IMR-90 (cell line): Measurements from ENCODE around the gene ADCY9. TPM values are rescaled to one million over a fixed set of nuclear protein-coding genes. Genes with fewer than 3 reads are reported as not detected.
A peak's percentile ranks its signal among the peaks of the same experiment; 100 is the strongest.

Experiments
- ATAC-seq: fragments of 200-7000 bp; cut with Tn5 transposase; 2 replicates; pipeline ENCODE4 v1.9.1; 2020; ENCODE audit warnings: low read depth, mild to moderate bottlenecking, moderate library complexity
- BruUV-seq: library from RNA; stranded (reverse); fragments of 400-500 nt; replicated peaks from 2 replicates; lab custom pipeline; 2021; lab: Mats Ljungman, UMichigan
- CTCF ChIA-PET: fragments of 300-600 bp; formaldehyde crosslinking; extraction: SDS; loops from one replicate; lab custom pipeline; 2021; ENCODE audit warnings: antibody characterized with exemption; lab: Yijun Ruan, JAX
- POLR2A ChIA-PET: fragments of 300-600 bp; sonication (Branson Sonifier 250); formaldehyde crosslinking; loops from one replicate; lab custom pipeline; 2022; ENCODE audit warnings: antibody characterized with exemption; ENCODE audit not compliant: unreplicated experiment; lab: Charles Lee
- DNase-seq: peaks from one replicate; pipeline ENCODE4 v3.0.0; 2013
- H2AFZ ChIP-seq: replicated peaks from 2 replicates; pipeline ENCODE3; 2013; ENCODE audit warnings: low read length, mild to moderate bottlenecking; ENCODE audit not compliant: poor library complexity
- H2AK5ac ChIP-seq: 2 replicates; pipeline ENCODE4 v1.6.1; 2013; ENCODE audit warnings: low read depth, low read length, inconsistent platforms
- H2AK9ac ChIP-seq: replicated peaks from 2 replicates; pipeline ENCODE3; 2013; ENCODE audit warnings: mild to moderate bottlenecking, low read depth, low read length, moderate library complexity; ENCODE audit not compliant: poor library complexity
- H2BK120ac ChIP-seq: 2 replicates; pipeline ENCODE4 v1.6.1; 2013; ENCODE audit warnings: low read depth, low read length, inconsistent platforms
- H2BK15ac ChIP-seq: 3 replicates; pipeline ENCODE4 v1.6.1; 2013; ENCODE audit warnings: low read depth, low read length, inconsistent platforms
- H2BK20ac ChIP-seq: 2 replicates; pipeline ENCODE4 v1.6.1; 2013; ENCODE audit warnings: low read depth, mild to moderate bottlenecking, inconsistent platforms, low read length, moderate library complexity
- H2BK5ac ChIP-seq: 2 replicates; pipeline ENCODE4 v1.6.1; 2013; ENCODE audit warnings: mild to moderate bottlenecking, low read depth, low read length, inconsistent platforms; ENCODE audit not compliant: poor library complexity, severe bottlenecking
- H3K14ac ChIP-seq: replicated peaks from 2 replicates; pipeline ENCODE4 v1.6.1; 2013; ENCODE audit warnings: low read depth, low read length, inconsistent platforms
- H3K18ac ChIP-seq: 2 replicates; pipeline ENCODE4 v1.6.1; 2013; ENCODE audit warnings: low read depth, low read length, control low read depth
- H3K23ac ChIP-seq: 2 replicates; pipeline ENCODE4 v1.6.1; 2013; ENCODE audit warnings: low read depth, low read length, inconsistent platforms
- H3K27ac ChIP-seq: 2 replicates; pipeline ENCODE4 v1.5.1; 2013; ENCODE audit warnings: mild to moderate bottlenecking, control low read depth, low read length; ENCODE audit not compliant: insufficient read depth
- H3K27me3 ChIP-seq: 2 replicates; pipeline ENCODE4 v1.6.1; 2013; ENCODE audit warnings: low read length; ENCODE audit not compliant: control insufficient read depth, insufficient read depth
- H3K36me3 ChIP-seq: 2 replicates; pipeline ENCODE4 v1.6.1; 2013; ENCODE audit warnings: low read length, mixed read lengths; ENCODE audit not compliant: control insufficient read depth, insufficient read depth
- H3K4ac ChIP-seq: 2 replicates; pipeline ENCODE4 v1.6.1; 2013; ENCODE audit warnings: low read depth, low read length, inconsistent platforms
- H3K4me1 ChIP-seq: 2 replicates; pipeline ENCODE4 v1.6.1; 2013; ENCODE audit warnings: low read length, mixed read lengths; ENCODE audit not compliant: control insufficient read depth, insufficient read depth
- H3K4me2 ChIP-seq: 2 replicates; pipeline ENCODE4 v1.6.1; 2013; ENCODE audit warnings: low read depth, mild to moderate bottlenecking, control low read depth, low read length, moderate library complexity
- H3K4me3 ChIP-seq: 2 replicates; pipeline ENCODE4 v1.5.1; 2013; ENCODE audit warnings: low read depth, mild to moderate bottlenecking, control low read depth, low read length, moderate library complexity; ENCODE audit not compliant: insufficient read depth
- H3K56ac ChIP-seq: 2 replicates; pipeline ENCODE4 v1.6.1; 2013; ENCODE audit warnings: low read length, inconsistent platforms; ENCODE audit not compliant: insufficient read depth; ENCODE audit errors: extremely low read depth
- H3K79me1 ChIP-seq, 2 experiments: 2 replicates each; pipeline ENCODE4 v1.6.1; 2013; ENCODE audit warnings: low read length in 2 of 2, inconsistent platforms in 1 of 2, low read depth in 1 of 2
- H3K9ac ChIP-seq: 2 replicates; pipeline ENCODE4 v1.6.1; 2013; ENCODE audit warnings: low read depth, low read length, control low read depth
- H3K9me1 ChIP-seq: 2 replicates; pipeline ENCODE4 v1.6.1; 2013; ENCODE audit warnings: low read length, inconsistent platforms; ENCODE audit not compliant: insufficient read depth
- H3K9me3 ChIP-seq: 2 replicates; pipeline ENCODE4 v1.6.1; 2013; ENCODE audit warnings: low read length; ENCODE audit not compliant: control insufficient read depth, insufficient read depth
- H4K20me1 ChIP-seq: 2 replicates; pipeline ENCODE4 v1.6.1; 2013; ENCODE audit warnings: low read length, inconsistent platforms; ENCODE audit not compliant: insufficient read depth
- H4K5ac ChIP-seq: 2 replicates; pipeline ENCODE4 v1.6.1; 2013; ENCODE audit warnings: mild to moderate bottlenecking, low read depth, low read length, control low read depth
- H4K8ac ChIP-seq, 2 experiments: 2 replicates each; pipeline ENCODE4 v1.6.1; 2013; ENCODE audit warnings: low read depth in 2 of 2, low read length in 2 of 2, control low read depth in 1 of 2, inconsistent platforms in 1 of 2
- H4K91ac ChIP-seq: 2 replicates; pipeline ENCODE4 v1.6.1; 2013; ENCODE audit warnings: low read depth, low read length, inconsistent platforms; ENCODE audit not compliant: insufficient read depth
- BHLHE40 ChIP-seq: fragments of 150-350 bp; IDR thresholded peaks from 2 replicates; pipeline ENCODE4 v1.6.1; 2016; ENCODE audit warnings: mild to moderate bottlenecking, low read depth, low read length
- CEBPB ChIP-seq: IDR thresholded peaks from 2 replicates; pipeline ENCODE4 v1.6.1; 2012; ENCODE audit warnings: low read depth, low read length, improper control_type of control experiment
- MAZ ChIP-seq: IDR thresholded peaks from 2 replicates; pipeline ENCODE4 v1.6.1; 2012; ENCODE audit warnings: low read depth, mild to moderate bottlenecking, low read length, improper control_type of control experiment, moderate library complexity, borderline replicate concordance
- RCOR1 ChIP-seq: IDR thresholded peaks from 2 replicates; pipeline ENCODE4 v1.6.1; 2012; ENCODE audit warnings: mild to moderate bottlenecking, low read length, improper control_type of control experiment; ENCODE audit not compliant: insufficient replicate concordance
- SMC3 ChIP-seq: fragments of 150-350 bp; IDR thresholded peaks from 2 replicates; pipeline ENCODE4 v1.6.1; 2016; ENCODE audit warnings: low read depth, mild to moderate bottlenecking, antibody characterized with exemption, low read length, moderate library complexity
- WGBS, 2 experiments: methylation state at CpG; one replicate each; pipeline versions ENCODE4 v1.1.5 to v1.1.7; 2013; ENCODE audit warnings: missing lambda C conversion rate in 2 of 2; ENCODE audit not compliant: insufficient read length in 1 of 2; ENCODE audit errors: extremely low coverage in 2 of 2; 5-methylcytosine and 5-hydroxymethylcytosine counted together
- dilution Hi-C: fragments of 300-500 bp; cut with HindIII; formaldehyde crosslinking; loops from one replicate; pipeline ENCODE4 v1.14.3; 2018; ENCODE audit warnings: low sequenced_read_pairs; ENCODE audit not compliant: unreplicated experiment
- in situ Hi-C: fragments of 300-500 bp; cut with MboI; formaldehyde crosslinking; loops from 3 replicates; pipeline ENCODE4 v1.14.3; 2019; ENCODE audit warnings: low sequenced_read_pairs, inconsistent platforms, mixed read lengths
- intact Hi-C: fragments of 100-400 bp; cut with micrococcal nuclease; formaldehyde crosslinking; loops from 2 replicates; pipeline ENCODE4 v1.10.0; 2022
- polyA plus RNA-seq, 3 experiments: library from polyadenylated mRNA; depleted of rRNA; stranded (reverse); fragments of >200 nt; gene quantifications; 2 replicates each; pipeline ENCODE4 v1.2.3, GENCODE V29; 2012; ENCODE audit warnings: low replicate concordance in 1 of 3
- total RNA-seq: library from RNA; depleted of rRNA; stranded (reverse); fragments of >200 nt; gene quantifications from 2 replicates; pipeline ENCODE4 v1.2.3, GENCODE V29; 2012

The ADCY9 gene
- total and polyA plus RNA-seq, 2 of the 4 experiments (the other 2 are of a cell fraction): 5.4 to 12.5 TPM

GRCh38 chr16:4081521-4082021, 34.7 kb downstream of the ADCY9 start:
- CTCF ChIA-PET: no interaction called here
- Histone ChIP-seq H3K9me3 (no peaks in the 10 kb centered on the region), H3K27ac (peak overlapping the region; percentile 14; the same call in 1 of the 2 replicates), H4K20me1 (peaks cover 25% of the 10 kb centered on the region), H2AK9ac (no peak overlapping the region), H4K5ac (no peak overlapping the region), H2BK15ac (no peak overlapping the region), H3K18ac (no peak overlapping the region), H2BK20ac (no peak overlapping the region), H2BK5ac (no peak overlapping the region), H2BK120ac (no peak overlapping the region), H3K4me1 (peaks cover 7% of the 10 kb centered on the region), H3K4ac (peak overlapping the region; percentile 26; the same call in 1 of the 2 replicates), H3K36me3 (0 out of 2 replicates have a peak, but pooled peaks cover 2% of the 10 kb centered on the region), H3K4me3 (no peak overlapping the region), H3K9ac (no peak overlapping the region), H3K4me2 (peak overlapping the region; percentile 7; the same call in 1 of the 2 replicates), H2AFZ (no peak overlapping the region), H3K14ac (peak overlapping the region; percentile 21; the same call in 1 of the 2 replicates), H4K91ac (no peak overlapping the region), H3K9me1 (peaks cover 11% of the 10 kb centered on the region), H3K56ac (no peak overlapping the region), H3K23ac (0 out of 2 replicates have a peak overlapping the region, but pooled peaks have one; percentile 11), H2AK5ac (peak overlapping the region; percentile 51; the same call in 1 of the 2 replicates), H3K27me3 (no peaks in the 10 kb centered on the region), H3K79me1 (peaks cover 25 to 81% of the 10 kb centered on the region in 2 experiments), H4K8ac (0 out of 4 replicates have a peak overlapping the region, but pooled peaks of 1 of the 2 experiments have one; percentile 19)
- no peak for TF ChIP-seq CEBPB
- TF ChIP-seq RCOR1: no peak
- TF ChIP-seq SMC3: no peak
- TF ChIP-seq BHLHE40: no peak
- no peak for TF ChIP-seq MAZ
- POLR2A ChIA-PET: no interaction called here
- ATAC-seq (peak; percentile 37), DNase-seq (peak; percentile 49)
- intact Hi-C loops (no loop called here), in situ Hi-C loops (no loop called here), dilution Hi-C loops (no loop called here)
- no TSS peak for BruUV-seq
- 60% methylated on average over 2 of the region's 13 CpGs; no CpG with 5 or more reads in 1 of the 2 experiments for WGBS, 2 experiments
